Heart left ventricle (tissue), 13 donors: ENCODE results near the gene SLC37A1.

Source experiments
- POLR2A ChIP-seq, 2 donors: fragments of 450-650 bp; IDR thresholded peaks; one replicate each; pipeline ENCODE4 v1.6.1; 2017; ENCODE audit warnings: antibody characterized with exemption in 2 of 2, mild to moderate bottlenecking in 2 of 2, moderate library complexity in 2 of 2
- TF ChIP-seq, protein P1 (sequence below), 12 donors: fragments of 200-600 bp; sonication (generic) in 4 of 12; IDR thresholded peaks; one replicate each; pipeline versions ENCODE4 v1.5.0 to v1.8.0; 2018 to 2022; ENCODE audit warnings: antibody characterized with exemption in 12 of 12, mild to moderate bottlenecking in 5 of 12
- donor health status: ischemic (EF 13 %, LVEDD 7.1; RV severe dilation, severe dysfunction).
- donor health status: DM: no; HTN: yes; CAD: no.
- donor health status: DM: no; HTN: no; CAD: no.
- donor health status: ischemic (EF 25% LVEDD 6.9; RV normal size, moderate dysfunction).
- donor health status: ischemic (EF 25% LVEDD 5.7; RV mildly dilated, moderate dysfunction).
- donor health status: ischemic (EF 35%, LVEDD 5.7; RV mildly dilated, moderate dysfunction).
- donor health status: nonischemic (EF 11% LVEDD 7.7; RV severe dilation, severe dysfunction).
- donor health status: DM: yes; HTN: yes; CAD: no.
- donor health status: PGD.
- donor health status: ischemic (EF 29% LVEDD 5.4; RV normal size, mild dysfunction).
- donor health status: nonischemic (EF 23%, LVEDD 6.1; RV moderate dilation, normal function).

- TF ChIP-seq, protein P1, sequence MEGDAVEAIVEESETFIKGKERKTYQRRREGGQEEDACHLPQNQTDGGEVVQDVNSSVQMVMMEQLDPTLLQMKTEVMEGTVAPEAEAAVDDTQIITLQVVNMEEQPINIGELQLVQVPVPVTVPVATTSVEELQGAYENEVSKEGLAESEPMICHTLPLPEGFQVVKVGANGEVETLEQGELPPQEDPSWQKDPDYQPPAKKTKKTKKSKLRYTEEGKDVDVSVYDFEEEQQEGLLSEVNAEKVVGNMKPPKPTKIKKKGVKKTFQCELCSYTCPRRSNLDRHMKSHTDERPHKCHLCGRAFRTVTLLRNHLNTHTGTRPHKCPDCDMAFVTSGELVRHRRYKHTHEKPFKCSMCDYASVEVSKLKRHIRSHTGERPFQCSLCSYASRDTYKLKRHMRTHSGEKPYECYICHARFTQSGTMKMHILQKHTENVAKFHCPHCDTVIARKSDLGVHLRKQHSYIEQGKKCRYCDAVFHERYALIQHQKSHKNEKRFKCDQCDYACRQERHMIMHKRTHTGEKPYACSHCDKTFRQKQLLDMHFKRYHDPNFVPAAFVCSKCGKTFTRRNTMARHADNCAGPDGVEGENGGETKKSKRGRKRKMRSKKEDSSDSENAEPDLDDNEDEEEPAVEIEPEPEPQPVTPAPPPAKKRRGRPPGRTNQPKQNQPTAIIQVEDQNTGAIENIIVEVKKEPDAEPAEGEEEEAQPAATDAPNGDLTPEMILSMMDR (IDR thresholded peaks at IDR 0.05), result no peak
- no peak for TF ChIP-seq POLR2A (IDR thresholded peaks at IDR 0.05)
Measured at GRCh38 chr21:42616941-42617340, 103.3 kb downstream of the SLC37A1 start.
